GM23338 (cell line): ENCODE measurements around the gene TMPRSS9. TPM values are rescaled to one million over a fixed set of nuclear protein-coding genes. Genes with fewer than 3 reads are reported as not detected.

Source experiments
- ATAC-seq: fragments of 200-7000 bp; cut with Tn5 transposase; 3 replicates; pipeline ENCODE4 v1.9.1; 2020
- DNase-seq: peaks from one replicate; pipeline ENCODE4 v3.0.0-alpha.2; 2015; ENCODE audit warnings: low spot score
- H2AFZ ChIP-seq: fragments of 200-600 bp; sonication (generic); 2 replicates; pipeline ENCODE4 v1.8.0; 2016; ENCODE audit warnings: antibody characterized with exemption, mild to moderate bottlenecking, moderate library complexity
- H3F3A ChIP-seq: fragments of 200-600 bp; sonication (generic); replicated peaks from 2 replicates; pipeline ENCODE4 v1.8.0; 2017; ENCODE audit warnings: antibody characterized with exemption, mixed run types, low read depth
- H3K27ac ChIP-seq: fragments of 200-600 bp; sonication (generic); 2 replicates; pipeline ENCODE4 v1.6.1; 2016; ENCODE audit warnings: low read depth
- H3K27me3 ChIP-seq: fragments of 200-600 bp; sonication (generic); 2 replicates; pipeline ENCODE4 v1.8.0; 2016; ENCODE audit warnings: mild to moderate bottlenecking, mixed run types, moderate library complexity; ENCODE audit not compliant: insufficient read depth
- H3K36me3 ChIP-seq: fragments of 200-600 bp; sonication (generic); 2 replicates; pipeline ENCODE4 v1.8.0; 2016; ENCODE audit warnings: mild to moderate bottlenecking; ENCODE audit not compliant: insufficient read depth
- H3K4me1 ChIP-seq: fragments of 200-600 bp; sonication (generic); 2 replicates; pipeline ENCODE4 v1.8.0; 2016; ENCODE audit warnings: mild to moderate bottlenecking, moderate library complexity; ENCODE audit not compliant: insufficient read depth
- H3K4me2 ChIP-seq: fragments of 200-600 bp; sonication (generic); 2 replicates; pipeline ENCODE4 v1.7.1; 2017; ENCODE audit warnings: mixed run types
- H3K4me3 ChIP-seq: fragments of 200-600 bp; sonication (generic); 2 replicates; pipeline ENCODE4 v1.6.1; 2016; ENCODE audit warnings: mixed run types
- H3K79me2 ChIP-seq: fragments of 200-600 bp; sonication (generic); replicated peaks from 2 replicates; pipeline ENCODE4 v1.8.0; 2017; ENCODE audit warnings: mild to moderate bottlenecking; ENCODE audit not compliant: insufficient read depth
- H3K9me2 ChIP-seq: fragments of 200-600 bp; sonication (generic); 2 replicates; pipeline ENCODE4 v1.8.0; 2017; ENCODE audit not compliant: insufficient read depth
- H4K20me1 ChIP-seq: fragments of 200-600 bp; sonication (generic); replicated peaks from 2 replicates; pipeline ENCODE4 v1.8.0; 2017; ENCODE audit warnings: mild to moderate bottlenecking; ENCODE audit not compliant: insufficient read depth
- H3K27ac Mint-ChIP-seq: 2 replicates; pipeline ENCODE4 v1.8.0; 2020; ENCODE audit warnings: inconsistent platforms, mild to moderate bottlenecking, moderate library complexity, mixed read lengths
- H3K27me3 Mint-ChIP-seq: 3 replicates; pipeline ENCODE4 v1.8.0; 2022; ENCODE audit warnings: low read depth, mild to moderate bottlenecking, moderate library complexity, mixed read lengths, inconsistent platforms; ENCODE audit not compliant: insufficient read depth, poor library complexity
- H3K36me3 Mint-ChIP-seq: 3 replicates; pipeline ENCODE4 v1.8.0; 2021; ENCODE audit warnings: low read depth, mild to moderate bottlenecking, inconsistent platforms, moderate library complexity, mixed read lengths
- H3K4me1 Mint-ChIP-seq: 3 replicates; pipeline ENCODE4 v1.8.0; 2020; ENCODE audit warnings: mild to moderate bottlenecking, inconsistent platforms, mixed read lengths
- H3K4me3 Mint-ChIP-seq: 3 replicates; pipeline ENCODE4 v1.8.0; 2021; ENCODE audit warnings: moderate library complexity, mild to moderate bottlenecking, inconsistent platforms, mixed read lengths
- H3K9me3 Mint-ChIP-seq: 3 replicates; pipeline ENCODE4 v1.8.0; 2020; ENCODE audit warnings: moderate library complexity, mild to moderate bottlenecking, inconsistent platforms, mixed read lengths
- CREB1 ChIP-seq: fragments of 250-450 bp; sonication (Bioruptor Pico); IDR thresholded peaks from 2 replicates; pipeline ENCODE4 v1.5.0; 2020; ENCODE audit warnings: low read depth, mild to moderate bottlenecking, moderate library complexity
- EZH2 ChIP-seq: fragments of 200-600 bp; sonication (generic); IDR thresholded peaks from one replicate; pipeline ENCODE4 v1.8.0; 2017; ENCODE audit warnings: antibody characterized with exemption, mild to moderate bottlenecking, low read depth; ENCODE audit not compliant: unreplicated experiment
- EZH2phosphoT487 ChIP-seq: fragments of 200-600 bp; sonication (generic); IDR thresholded peaks from one replicate; pipeline ENCODE4 v1.8.1; 2018; ENCODE audit warnings: antibody characterized with exemption; ENCODE audit not compliant: unreplicated experiment
- JUNB ChIP-seq: IDR thresholded peaks from one replicate; pipeline ENCODE4 v1.6.1; 2016; ENCODE audit warnings: antibody characterized with exemption; ENCODE audit not compliant: unreplicated experiment
- NANOG ChIP-seq: IDR thresholded peaks from 2 replicates; pipeline ENCODE4 v1.6.1; 2016; ENCODE audit warnings: antibody characterized with exemption, borderline replicate concordance
- STAT1 ChIP-seq: IDR thresholded peaks from one replicate; pipeline ENCODE4 v1.6.1; 2016; ENCODE audit warnings: antibody characterized with exemption; ENCODE audit not compliant: unreplicated experiment
- ZNF331 ChIP-seq: fragments of 250-450 bp; sonication (Bioruptor Pico); IDR thresholded peaks from 2 replicates; pipeline ENCODE4 v1.5.0; 2020; ENCODE audit warnings: low read depth, mild to moderate bottlenecking, moderate library complexity
- polyA plus RNA-seq: library from polyadenylated mRNA; unstranded; fragments of >200 nt; fragmentation: Nextera tagmentation; extraction: Ambion mirVana; gene quantifications from 2 replicates; pipeline ENCODE4 v1.2.1, GENCODE V29; 2016
- total RNA-seq: library from RNA; depleted of rRNA; stranded (reverse); fragments of >200 nt; shearing (Covaris generic); gene quantifications from 2 replicates; pipeline ENCODE4 v1.2.3, GENCODE V29; 2014
- TF ChIP-seq, protein P1 (sequence below), 2 experiments: fragments of 200-600 bp in 1 of 2; sonication (generic) in 1 of 2; conservative IDR thresholded peaks; 2 replicates each; pipeline versions ENCODE4 v1.5.1 to v1.6.1; 2016 to 2017; ENCODE audit warnings: antibody characterized with exemption in 2 of 2, low read depth in 2 of 2, mild to moderate bottlenecking in 2 of 2, moderate library complexity in 1 of 2
- TF ChIP-seq, protein P2 (sequence below): IDR thresholded peaks from 2 replicates; pipeline ENCODE4 v1.6.1; 2016; ENCODE audit warnings: antibody characterized with exemption
- TF ChIP-seq, protein P3 (sequence below): fragments of 250-450 bp; sonication (Bioruptor Pico); IDR thresholded peaks from 2 replicates; pipeline ENCODE4 v1.5.0; 2020; ENCODE audit warnings: mild to moderate bottlenecking, moderate library complexity

Gene TMPRSS9
- total and polyA plus RNA-seq, 2 experiments from 2014 or later: 0.05 to 0.28 TPM

DNA sequence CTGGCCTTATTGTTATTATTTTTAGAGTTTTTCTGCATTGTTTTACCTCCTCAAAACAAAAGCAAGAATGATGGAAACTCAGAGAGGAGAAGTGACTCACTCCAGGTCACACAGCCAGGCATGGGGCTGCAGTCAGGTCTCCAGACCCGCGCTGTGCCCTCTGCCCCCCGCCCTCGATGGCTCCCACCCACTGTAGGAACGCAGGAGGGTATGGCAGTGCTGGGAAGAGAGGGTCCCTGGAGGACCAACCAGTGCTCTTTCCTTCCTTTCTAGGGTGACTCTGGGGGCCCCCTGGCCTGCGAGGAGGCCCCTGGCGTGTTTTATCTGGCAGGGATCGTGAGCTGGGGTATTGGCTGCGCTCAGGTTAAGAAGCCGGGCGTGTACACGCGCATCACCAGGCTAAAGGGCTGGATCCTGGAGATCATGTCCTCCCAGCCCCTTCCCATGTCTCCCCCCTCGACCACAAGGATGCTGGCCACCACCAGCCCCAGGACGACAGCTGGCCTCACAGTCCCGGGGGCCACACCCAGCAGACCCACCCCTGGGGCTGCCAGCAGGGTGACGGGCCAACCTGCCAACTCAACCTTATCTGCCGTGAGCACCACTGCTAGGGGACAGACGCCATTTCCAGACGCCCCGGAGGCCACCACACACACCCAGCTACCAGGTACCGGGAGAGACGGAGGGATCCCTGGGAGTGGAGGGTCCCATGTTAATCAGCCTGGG is 61.7 kb downstream of the TMPRSS9 start:
- no peak overlapping the region for H2AFZ ChIP-seq
- Mint-ChIP-seq H3K4me3 (no peak overlapping the region), H3K4me1 (peaks cover 7% of the 10 kb centered on the region), H3K27me3 (peaks cover 10% of the 10 kb centered on the region), H3K36me3 (peaks cover 9% of the 10 kb centered on the region), H3K9me3 (peaks cover 3% of the 10 kb centered on the region; the same call in 1 of the 3 replicates), H3K27ac (no peak overlapping the region)
- no peaks in the 10 kb centered on the region for H3K27me3 ChIP-seq
- H3K4me1 ChIP-seq: peaks cover 9% of the 10 kb centered on the region; the same call in 1 of the 2 replicates
- H3K36me3 ChIP-seq: no peaks in the 10 kb centered on the region
- H3F3A ChIP-seq: 0 out of 2 replicates have a peak, but pooled peaks cover 8% of the 10 kb centered on the region
- H4K20me1 ChIP-seq: no peaks in the 10 kb centered on the region; the same call in 1 of the 2 replicates
- TF ChIP-seq EZH2phosphoT487: no peak
- no peak overlapping the region for H3K27ac ChIP-seq
- H3K4me3 ChIP-seq: no peak overlapping the region
- peaks cover 17% of the 10 kb centered on the region for H3K79me2 ChIP-seq
- H3K9me2 ChIP-seq: no peaks in the 10 kb centered on the region
- H3K4me2 ChIP-seq: no peak overlapping the region
- ATAC-seq: no peak
- no peak for DNase-seq

DNA sequence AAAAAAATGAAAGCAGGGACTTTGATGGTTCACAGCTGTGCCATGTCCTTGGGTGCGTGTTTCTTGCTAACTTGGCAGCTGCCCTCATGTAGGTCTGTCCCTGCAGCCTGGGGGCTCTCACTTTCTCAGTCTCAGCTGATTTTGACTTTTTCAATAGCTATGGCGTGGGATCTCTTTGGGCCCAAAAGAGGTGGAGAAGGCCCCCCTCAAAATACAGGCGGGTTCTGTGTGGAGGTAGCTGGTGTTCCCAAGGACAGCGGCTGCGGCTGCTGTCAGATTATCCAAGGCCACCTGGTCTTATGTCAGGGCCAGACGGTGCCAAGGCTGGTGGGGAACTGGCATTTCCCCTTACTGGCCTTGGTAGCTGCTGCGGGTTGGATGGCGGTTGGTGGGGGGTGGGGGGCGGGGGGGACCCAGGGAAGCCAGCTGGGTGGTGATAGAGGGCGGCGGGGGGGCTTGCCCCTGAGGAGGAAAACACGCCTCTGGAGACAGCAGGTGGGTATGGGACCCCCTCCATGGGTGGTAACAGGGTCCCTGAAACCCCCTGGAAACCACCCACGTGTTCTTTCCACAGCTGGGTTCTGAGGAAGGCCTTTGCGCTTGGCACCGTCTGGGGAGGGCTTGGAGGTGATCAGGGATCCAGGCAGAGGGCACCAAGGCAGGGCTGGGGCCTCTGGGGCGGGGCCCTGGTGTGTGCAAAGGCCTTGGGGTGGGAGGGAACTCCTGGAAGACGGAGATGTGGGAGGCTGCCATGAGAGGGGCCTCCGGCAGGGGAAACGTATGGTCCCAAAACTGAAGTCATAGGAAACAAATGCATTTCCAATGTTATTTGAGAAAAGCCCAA is 63.2 kb downstream of the TMPRSS9 start:
- peaks cover 23% of the 10 kb centered on the region for H3K27me3 Mint-ChIP-seq
- Histone ChIP-seq H3F3A (peaks cover 12% of the 10 kb centered on the region; the same call in 1 of the 2 replicates), H3K27ac (no peak overlapping the region), H3K9me2 (no peaks in the 10 kb centered on the region), H2AFZ (no peak overlapping the region), H3K4me3 (no peak overlapping the region; the same call in 1 of the 2 replicates), H3K4me1 (peaks cover 9% of the 10 kb centered on the region; the same call in 1 of the 2 replicates), H3K4me2 (peak overlapping the region; percentile 95; the same call in 1 of the 2 replicates), H3K79me2 (peaks cover 21% of the 10 kb centered on the region), H3K27me3 (no peaks in the 10 kb centered on the region), H4K20me1 (no peaks in the 10 kb centered on the region; the same call in 1 of the 2 replicates), H3K36me3 (no peaks in the 10 kb centered on the region)
- peaks cover 9% of the 10 kb centered on the region for H3K36me3 Mint-ChIP-seq
- H3K4me1 Mint-ChIP-seq: peaks cover 13% of the 10 kb centered on the region
- ATAC-seq (no peak), DNase-seq (no peak)
- H3K27ac Mint-ChIP-seq: no peak overlapping the region
- H3K4me3 Mint-ChIP-seq: no peak overlapping the region
- H3K9me3 Mint-ChIP-seq: peaks cover 8% of the 10 kb centered on the region
- TF ChIP-seq STAT1 (no peak), CREB1 (CRISPR knock-in tag) (no peak), JUNB (no peak), ZNF331 (CRISPR knock-in tag) (no peak), NANOG (no peak), EZH2phosphoT487 (no peak), EZH2 (no peak)
- TF ChIP-seq, protein P1, sequence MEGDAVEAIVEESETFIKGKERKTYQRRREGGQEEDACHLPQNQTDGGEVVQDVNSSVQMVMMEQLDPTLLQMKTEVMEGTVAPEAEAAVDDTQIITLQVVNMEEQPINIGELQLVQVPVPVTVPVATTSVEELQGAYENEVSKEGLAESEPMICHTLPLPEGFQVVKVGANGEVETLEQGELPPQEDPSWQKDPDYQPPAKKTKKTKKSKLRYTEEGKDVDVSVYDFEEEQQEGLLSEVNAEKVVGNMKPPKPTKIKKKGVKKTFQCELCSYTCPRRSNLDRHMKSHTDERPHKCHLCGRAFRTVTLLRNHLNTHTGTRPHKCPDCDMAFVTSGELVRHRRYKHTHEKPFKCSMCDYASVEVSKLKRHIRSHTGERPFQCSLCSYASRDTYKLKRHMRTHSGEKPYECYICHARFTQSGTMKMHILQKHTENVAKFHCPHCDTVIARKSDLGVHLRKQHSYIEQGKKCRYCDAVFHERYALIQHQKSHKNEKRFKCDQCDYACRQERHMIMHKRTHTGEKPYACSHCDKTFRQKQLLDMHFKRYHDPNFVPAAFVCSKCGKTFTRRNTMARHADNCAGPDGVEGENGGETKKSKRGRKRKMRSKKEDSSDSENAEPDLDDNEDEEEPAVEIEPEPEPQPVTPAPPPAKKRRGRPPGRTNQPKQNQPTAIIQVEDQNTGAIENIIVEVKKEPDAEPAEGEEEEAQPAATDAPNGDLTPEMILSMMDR (conservative IDR thresholded peaks at IDR 0.05; ENCODE audit: low read depth in 2 of 2): no peak
- TF ChIP-seq, protein P2, sequence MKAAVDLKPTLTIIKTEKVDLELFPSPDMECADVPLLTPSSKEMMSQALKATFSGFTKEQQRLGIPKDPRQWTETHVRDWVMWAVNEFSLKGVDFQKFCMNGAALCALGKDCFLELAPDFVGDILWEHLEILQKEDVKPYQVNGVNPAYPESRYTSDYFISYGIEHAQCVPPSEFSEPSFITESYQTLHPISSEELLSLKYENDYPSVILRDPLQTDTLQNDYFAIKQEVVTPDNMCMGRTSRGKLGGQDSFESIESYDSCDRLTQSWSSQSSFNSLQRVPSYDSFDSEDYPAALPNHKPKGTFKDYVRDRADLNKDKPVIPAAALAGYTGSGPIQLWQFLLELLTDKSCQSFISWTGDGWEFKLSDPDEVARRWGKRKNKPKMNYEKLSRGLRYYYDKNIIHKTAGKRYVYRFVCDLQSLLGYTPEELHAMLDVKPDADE: no peak
- TF ChIP-seq, protein P3, sequence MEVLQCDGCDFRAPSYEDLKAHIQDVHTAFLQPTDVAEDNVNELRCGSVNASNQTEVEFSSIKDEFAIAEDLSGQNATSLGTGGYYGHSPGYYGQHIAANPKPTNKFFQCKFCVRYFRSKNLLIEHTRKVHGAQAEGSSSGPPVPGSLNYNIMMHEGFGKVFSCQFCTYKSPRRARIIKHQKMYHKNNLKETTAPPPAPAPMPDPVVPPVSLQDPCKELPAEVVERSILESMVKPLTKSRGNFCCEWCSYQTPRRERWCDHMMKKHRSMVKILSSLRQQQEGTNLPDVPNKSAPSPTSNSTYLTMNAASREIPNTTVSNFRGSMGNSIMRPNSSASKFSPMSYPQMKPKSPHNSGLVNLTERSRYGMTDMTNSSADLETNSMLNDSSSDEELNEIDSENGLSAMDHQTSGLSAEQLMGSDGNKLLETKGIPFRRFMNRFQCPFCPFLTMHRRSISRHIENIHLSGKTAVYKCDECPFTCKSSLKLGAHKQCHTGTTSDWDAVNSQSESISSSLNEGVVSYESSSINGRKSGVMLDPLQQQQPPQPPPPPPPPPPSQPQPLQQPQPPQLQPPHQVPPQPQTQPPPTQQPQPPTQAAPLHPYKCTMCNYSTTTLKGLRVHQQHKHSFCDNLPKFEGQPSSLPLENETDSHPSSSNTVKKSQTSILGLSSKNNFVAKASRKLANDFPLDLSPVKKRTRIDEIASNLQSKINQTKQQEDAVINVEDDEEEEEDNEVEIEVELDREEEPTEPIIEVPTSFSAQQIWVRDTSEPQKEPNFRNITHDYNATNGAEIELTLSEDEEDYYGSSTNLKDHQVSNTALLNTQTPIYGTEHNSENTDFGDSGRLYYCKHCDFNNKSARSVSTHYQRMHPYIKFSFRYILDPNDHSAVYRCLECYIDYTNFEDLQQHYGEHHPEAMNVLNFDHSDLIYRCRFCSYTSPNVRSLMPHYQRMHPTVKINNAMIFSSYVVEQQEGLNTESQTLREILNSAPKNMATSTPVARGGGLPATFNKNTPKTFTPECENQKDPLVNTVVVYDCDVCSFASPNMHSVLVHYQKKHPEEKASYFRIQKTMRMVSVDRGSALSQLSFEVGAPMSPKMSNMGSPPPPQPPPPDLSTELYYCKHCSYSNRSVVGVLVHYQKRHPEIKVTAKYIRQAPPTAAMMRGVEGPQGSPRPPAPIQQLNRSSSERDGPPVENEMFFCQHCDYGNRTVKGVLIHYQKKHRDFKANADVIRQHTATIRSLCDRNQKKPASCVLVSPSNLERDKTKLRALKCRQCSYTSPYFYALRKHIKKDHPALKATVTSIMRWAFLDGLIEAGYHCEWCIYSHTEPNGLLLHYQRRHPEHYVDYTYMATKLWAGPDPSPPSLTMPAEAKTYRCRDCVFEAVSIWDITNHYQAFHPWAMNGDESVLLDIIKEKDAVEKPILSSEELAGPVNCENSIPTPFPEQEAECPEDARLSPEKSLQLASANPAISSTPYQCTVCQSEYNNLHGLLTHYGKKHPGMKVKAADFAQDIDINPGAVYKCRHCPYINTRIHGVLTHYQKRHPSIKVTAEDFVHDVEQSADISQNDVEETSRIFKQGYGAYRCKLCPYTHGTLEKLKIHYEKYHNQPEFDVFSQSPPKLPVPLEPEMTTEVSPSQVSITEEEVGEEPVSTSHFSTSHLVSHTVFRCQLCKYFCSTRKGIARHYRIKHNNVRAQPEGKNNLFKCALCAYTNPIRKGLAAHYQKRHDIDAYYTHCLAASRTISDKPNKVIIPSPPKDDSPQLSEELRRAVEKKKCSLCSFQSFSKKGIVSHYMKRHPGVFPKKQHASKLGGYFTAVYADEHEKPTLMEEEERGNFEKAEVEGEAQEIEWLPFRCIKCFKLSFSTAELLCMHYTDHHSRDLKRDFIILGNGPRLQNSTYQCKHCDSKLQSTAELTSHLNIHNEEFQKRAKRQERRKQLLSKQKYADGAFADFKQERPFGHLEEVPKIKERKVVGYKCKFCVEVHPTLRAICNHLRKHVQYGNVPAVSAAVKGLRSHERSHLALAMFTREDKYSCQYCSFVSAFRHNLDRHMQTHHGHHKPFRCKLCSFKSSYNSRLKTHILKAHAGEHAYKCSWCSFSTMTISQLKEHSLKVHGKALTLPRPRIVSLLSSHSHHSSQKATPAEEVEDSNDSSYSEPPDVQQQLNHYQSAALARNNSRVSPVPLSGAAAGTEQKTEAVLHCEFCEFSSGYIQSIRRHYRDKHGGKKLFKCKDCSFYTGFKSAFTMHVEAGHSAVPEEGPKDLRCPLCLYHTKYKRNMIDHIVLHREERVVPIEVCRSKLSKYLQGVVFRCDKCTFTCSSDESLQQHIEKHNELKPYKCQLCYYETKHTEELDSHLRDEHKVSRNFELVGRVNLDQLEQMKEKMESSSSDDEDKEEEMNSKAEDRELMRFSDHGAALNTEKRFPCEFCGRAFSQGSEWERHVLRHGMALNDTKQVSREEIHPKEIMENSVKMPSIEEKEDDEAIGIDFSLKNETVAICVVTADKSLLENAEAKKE (CRISPR knock-in tag): no peak
